Neuronal stem cell (in vitro differentiated cells): ENCODE measurements around the gene ZNF146.

Experiments used
- DNase-seq: peaks from one replicate; pipeline ENCODE4 v3.0.0-alpha.2; 2013; ENCODE audit warnings: low spot score
- H2AFZ ChIP-seq: one replicate; pipeline ENCODE4 v1.6.1; 2013; ENCODE audit warnings: mild to moderate bottlenecking, low read length, inconsistent platforms
- H2AK5ac ChIP-seq: 2 replicates; pipeline ENCODE4 v1.6.1; 2013; ENCODE audit warnings: low read depth, mild to moderate bottlenecking, inconsistent platforms, low read length, moderate library complexity, mixed read lengths
- H2BK120ac ChIP-seq: 2 replicates; pipeline ENCODE4 v1.6.1; 2013; ENCODE audit warnings: low read depth, mild to moderate bottlenecking, inconsistent platforms, low read length, moderate library complexity, mixed read lengths
- H2BK12ac ChIP-seq: one replicate; pipeline ENCODE4 v1.6.1; 2013; ENCODE audit warnings: low read length, inconsistent platforms
- H2BK15ac ChIP-seq: 2 replicates; pipeline ENCODE4 v1.6.1; 2013; ENCODE audit warnings: mild to moderate bottlenecking, low read length, inconsistent platforms, mixed read lengths
- H2BK5ac ChIP-seq: one replicate; pipeline ENCODE4 v1.6.1; 2013; ENCODE audit warnings: inconsistent platforms, mild to moderate bottlenecking, low read length, moderate library complexity
- H3K14ac ChIP-seq: one replicate; pipeline ENCODE4 v1.6.1; 2013; ENCODE audit warnings: low read length, inconsistent platforms
- H3K18ac ChIP-seq: 2 replicates; pipeline ENCODE4 v1.6.1; 2013; ENCODE audit warnings: low read length, inconsistent platforms
- H3K23ac ChIP-seq: 2 replicates; pipeline ENCODE4 v1.6.1; 2013; ENCODE audit warnings: low read depth, mild to moderate bottlenecking, mixed read lengths, low read length, inconsistent platforms; ENCODE audit not compliant: poor library complexity
- H3K27ac ChIP-seq: replicated peaks from 3 replicates; pipeline ENCODE4 v1.5.1; 2013; ENCODE audit warnings: low read length, inconsistent platforms
- H3K27me3 ChIP-seq, 3 experiments: 2 replicates each; pipeline ENCODE4 v1.6.1; 2013; ENCODE audit warnings: low read length in 3 of 3, mild to moderate bottlenecking in 2 of 3, inconsistent platforms in 1 of 3, low read depth in 1 of 3, mixed read lengths in 1 of 3, moderate library complexity in 1 of 3; ENCODE audit not compliant: control insufficient read depth in 3 of 3, insufficient read depth in 3 of 3
- H3K36me3 ChIP-seq, 2 donors: replicated peaks in 1 of 2; 2 replicates each; pipeline ENCODE4 v1.6.1; 2013; ENCODE audit warnings: low read length in 2 of 2; ENCODE audit not compliant: control insufficient read depth in 2 of 2, insufficient read depth in 2 of 2
- H3K4ac ChIP-seq: 2 replicates; pipeline ENCODE4 v1.6.1; 2013; ENCODE audit warnings: inconsistent platforms, mild to moderate bottlenecking, low read length, moderate library complexity
- H3K4me1 ChIP-seq, 2 donors: 1 replicate in 1 of 2; 2 replicates in 1 of 2; pipeline ENCODE4 v1.6.1; 2013; ENCODE audit warnings: low read length in 2 of 2, low read depth in 1 of 2; ENCODE audit not compliant: control insufficient read depth in 2 of 2, insufficient read depth in 1 of 2
- H3K4me2 ChIP-seq: one replicate; pipeline ENCODE4 v1.6.1; 2013; ENCODE audit warnings: mild to moderate bottlenecking, low read length, inconsistent platforms; ENCODE audit not compliant: insufficient read depth, poor library complexity, severe bottlenecking
- H3K4me3 ChIP-seq, 2 donors: 2 replicates each; pipeline ENCODE4 v1.5.1; 2013; ENCODE audit warnings: low read length in 2 of 2, mild to moderate bottlenecking in 2 of 2, inconsistent platforms in 1 of 2, moderate library complexity in 1 of 2
- H3K79me1 ChIP-seq: one replicate; pipeline ENCODE4 v1.6.1; 2013; ENCODE audit warnings: low read depth, mild to moderate bottlenecking, inconsistent platforms, low read length, moderate library complexity
- H3K9ac ChIP-seq: one replicate; pipeline ENCODE4 v1.6.1; 2013; ENCODE audit warnings: mild to moderate bottlenecking, low read depth, low read length, inconsistent platforms; ENCODE audit not compliant: poor library complexity
- H3K9me3 ChIP-seq, 2 donors: replicated peaks in 1 of 2; 2 replicates each; pipeline versions ENCODE3 to v1.6.1; 2013; ENCODE audit warnings: low read length in 2 of 2, mild to moderate bottlenecking in 2 of 2, inconsistent platforms in 1 of 2, low read depth in 1 of 2, mixed read lengths in 1 of 2, moderate library complexity in 1 of 2; ENCODE audit not compliant: control insufficient read depth in 2 of 2, insufficient read depth in 1 of 2
- H4K8ac ChIP-seq: one replicate; pipeline ENCODE4 v1.6.1; 2013; ENCODE audit warnings: low read depth, mild to moderate bottlenecking, inconsistent platforms, low read length, moderate library complexity
- H4K91ac ChIP-seq: one replicate; pipeline ENCODE4 v1.6.1; 2013; ENCODE audit warnings: low read length, low read depth, mild to moderate bottlenecking, inconsistent platforms; ENCODE audit not compliant: poor library complexity
- WGBS, 2 donors: extraction: QIAGEN DNeasy Blood & Tissue Kit; methylation state at CpG; one replicate each; pipeline ENCODE4 v1.1.7; 2013; ENCODE audit warnings: missing lambda C conversion rate in 2 of 2, mixed read lengths in 1 of 2; ENCODE audit not compliant: insufficient read length in 2 of 2, insufficient replicate concordance in 1 of 2; ENCODE audit errors: extremely low coverage in 2 of 2; 5-methylcytosine and 5-hydroxymethylcytosine counted together

Gene ZNF146

DNA sequence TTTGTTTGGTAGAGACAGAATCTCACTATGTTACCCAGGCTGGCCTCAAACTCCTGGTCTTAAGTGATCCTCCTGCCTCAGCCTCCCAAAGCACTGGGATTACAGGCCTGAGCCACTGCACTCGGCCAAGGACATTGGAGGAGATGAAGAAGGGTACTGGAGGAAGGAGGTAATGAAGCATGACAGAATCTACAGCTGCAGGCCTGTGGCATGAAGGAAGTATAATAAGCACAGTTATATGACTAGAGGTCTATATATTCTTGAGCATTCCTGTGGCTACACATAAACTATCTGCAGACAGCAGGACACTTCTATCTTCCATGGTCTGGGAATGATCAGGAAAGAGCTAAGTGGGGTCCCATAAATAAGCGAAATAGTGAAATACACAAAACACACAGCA lies 18.7 kb upstream of the ZNF146 start:
- WGBS, 2 donors = no CpG with 5 or more reads among the region's 2 CpGs
- peaks cover 2 to 29% of the 10 kb centered on the region in 2 donors for H3K36me3 ChIP-seq
- no peak overlapping the region for H3K4me3 ChIP-seq
- no peak overlapping the region for H3K4ac ChIP-seq
- H2AK5ac ChIP-seq = no peak overlapping the region
- no peak overlapping the region for H3K18ac ChIP-seq
- no peaks in the 10 kb centered on the region for H3K79me1 ChIP-seq
- H3K23ac ChIP-seq = no peak overlapping the region
- H2BK120ac ChIP-seq = no peak overlapping the region
- H3K4me2 ChIP-seq = no peak overlapping the region
- H3K9me3 ChIP-seq = no peaks in the 10 kb centered on the region
- no peak for DNase-seq
- no peak overlapping the region for H3K14ac ChIP-seq
- H2BK5ac ChIP-seq = no peak overlapping the region
- H4K91ac ChIP-seq = no peak overlapping the region
- no peaks in the 10 kb centered on the region for H3K4me1 ChIP-seq
- H3K27me3 ChIP-seq = no peaks in the 10 kb centered on the region
- H4K8ac ChIP-seq = no peak overlapping the region
- H3K27ac ChIP-seq = no peak overlapping the region
- no peak overlapping the region for H2BK12ac ChIP-seq
- H2BK15ac ChIP-seq = no peak overlapping the region
- no peak overlapping the region for H2AFZ ChIP-seq
- no peak overlapping the region for H3K9ac ChIP-seq

DNA sequence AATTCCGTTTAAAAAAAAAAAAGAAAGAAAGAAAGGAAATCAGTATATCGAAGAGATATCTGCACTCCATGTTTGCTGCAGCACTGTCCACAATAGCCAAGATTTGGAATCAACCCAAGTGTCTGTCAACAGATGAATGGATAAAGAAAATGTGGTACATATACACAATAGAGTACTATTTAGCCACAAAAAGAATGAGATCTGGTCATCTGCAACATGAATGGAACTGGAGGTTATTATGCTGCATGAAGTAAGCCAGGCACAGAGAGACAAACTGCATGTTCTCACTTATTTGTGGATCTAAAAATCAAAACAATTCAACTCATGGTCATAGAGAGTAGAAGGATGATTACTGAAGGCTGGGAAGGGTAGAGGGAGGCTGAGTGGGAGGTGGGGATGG lies 16.8 kb upstream of the ZNF146 start:
- no peaks in the 10 kb centered on the region for H3K79me1 ChIP-seq
- no peak overlapping the region for H4K8ac ChIP-seq
- DNase-seq = no peak
- H2BK120ac ChIP-seq = no peak overlapping the region
- no peak overlapping the region for H2AFZ ChIP-seq
- no peak overlapping the region for H3K23ac ChIP-seq
- peaks cover 2 to 21% of the 10 kb centered on the region in 2 donors for H3K36me3 ChIP-seq
- H3K4me3 ChIP-seq = no peak overlapping the region
- no CpG with 5 or more reads among the region's 2 CpGs for WGBS, 2 donors
- no peak overlapping the region for H3K9ac ChIP-seq
- no peak overlapping the region for H4K91ac ChIP-seq
- no peak overlapping the region for H3K4ac ChIP-seq
- H3K4me2 ChIP-seq = no peak overlapping the region
- H3K27me3 ChIP-seq = no peaks in the 10 kb centered on the region
- H3K14ac ChIP-seq = no peak overlapping the region
- H2AK5ac ChIP-seq = no peak overlapping the region
- no peaks in the 10 kb centered on the region for H3K4me1 ChIP-seq
- no peak overlapping the region for H3K27ac ChIP-seq
- no peak overlapping the region for H3K18ac ChIP-seq
- no peak overlapping the region for H2BK12ac ChIP-seq
- H2BK5ac ChIP-seq = no peak overlapping the region
- H2BK15ac ChIP-seq = no peak overlapping the region
- no peaks in the 10 kb centered on the region for H3K9me3 ChIP-seq

DNA sequence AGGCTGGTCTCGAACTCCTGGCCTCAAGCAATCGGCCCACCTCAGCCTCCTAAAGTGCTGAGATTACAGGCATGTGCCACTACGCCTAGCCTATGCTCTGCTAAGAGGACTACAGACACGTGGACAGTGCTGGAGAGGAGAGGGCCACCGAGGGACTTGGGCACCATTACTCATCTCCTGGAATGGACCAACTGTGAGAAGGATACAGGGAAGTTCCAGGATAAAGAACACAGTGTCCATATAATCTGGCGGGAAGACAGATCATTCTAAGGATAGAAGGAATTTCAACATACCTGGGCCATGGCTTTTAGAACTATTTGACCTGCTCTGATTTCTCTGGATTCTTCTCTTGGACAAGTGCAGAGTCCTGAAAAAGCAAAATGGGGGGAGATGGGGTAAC lies 13.2 kb upstream of the ZNF146 start:
- H2AFZ ChIP-seq = no peak overlapping the region
- H2BK15ac ChIP-seq = no peak overlapping the region
- H2BK120ac ChIP-seq = no peak overlapping the region
- no peak overlapping the region for H2BK12ac ChIP-seq
- no peaks in the 10 kb centered on the region for H3K9me3 ChIP-seq
- no peak overlapping the region for H2AK5ac ChIP-seq
- no CpG with 5 or more reads among the region's 6 CpGs for WGBS, 2 donors
- no peak overlapping the region for H3K4me3 ChIP-seq
- no peaks in the 10 kb centered on the region for H3K4me1 ChIP-seq
- no peak overlapping the region for H3K4ac ChIP-seq
- peaks cover 0 to 8% of the 10 kb centered on the region in 2 donors for H3K36me3 ChIP-seq
- H3K14ac ChIP-seq = no peak overlapping the region
- no peak overlapping the region for H3K18ac ChIP-seq
- no peak overlapping the region for H4K8ac ChIP-seq
- no peak overlapping the region for H3K4me2 ChIP-seq
- H2BK5ac ChIP-seq = no peak overlapping the region
- no peaks in the 10 kb centered on the region for H3K79me1 ChIP-seq
- H3K23ac ChIP-seq = no peak overlapping the region
- H3K27me3 ChIP-seq = no peaks in the 10 kb centered on the region
- H4K91ac ChIP-seq = no peak overlapping the region
- H3K9ac ChIP-seq = no peak overlapping the region
- H3K27ac ChIP-seq = no peak overlapping the region
- DNase-seq = no peak

DNA sequence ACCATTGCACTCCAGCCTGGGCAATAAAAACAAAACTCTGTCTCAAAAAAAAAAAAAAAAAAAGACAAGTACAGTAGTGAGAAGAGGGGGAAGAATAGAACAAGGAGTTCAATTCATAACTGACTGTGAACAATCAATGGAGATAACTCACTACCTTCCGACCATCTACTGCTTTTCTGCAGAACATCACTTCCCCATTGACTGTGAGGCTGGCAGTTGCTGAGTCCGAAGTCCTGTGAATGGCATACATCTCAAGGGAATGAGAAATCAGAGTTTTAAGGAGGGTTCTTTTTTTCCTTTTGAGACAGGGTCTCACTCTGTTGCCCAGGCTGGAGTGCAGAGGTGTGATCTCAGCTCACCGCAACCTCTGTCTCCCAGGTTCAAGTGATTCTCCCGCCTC lies 11.6 kb upstream of the ZNF146 start:
- Histone ChIP-seq H3K4me3 (no peak overlapping the region), H4K91ac (no peak overlapping the region), H3K18ac (no peak overlapping the region), H3K27me3 (no peaks in the 10 kb centered on the region), H2AFZ (no peak overlapping the region), H3K9ac (no peak overlapping the region), H2AK5ac (no peak overlapping the region), H3K23ac (no peak overlapping the region), H2BK5ac (no peak overlapping the region), H3K4ac (no peak overlapping the region), H3K9me3 (no peaks in the 10 kb centered on the region), H4K8ac (no peak overlapping the region), H2BK15ac (no peak overlapping the region), H2BK12ac (no peak overlapping the region), H3K36me3 (peaks cover 0 to 8% of the 10 kb centered on the region in 2 donors), H2BK120ac (no peak overlapping the region), H3K4me2 (no peak overlapping the region), H3K27ac (no peak overlapping the region), H3K14ac (no peak overlapping the region), H3K79me1 (no peaks in the 10 kb centered on the region), H3K4me1 (no peaks in the 10 kb centered on the region)
- no peak for DNase-seq
- no CpG with 5 or more reads among the region's 4 CpGs for WGBS, 2 donors
